GM18907 (cell line): ENCODE measurements around the gene CREB5.
A peak's percentile ranks its signal among the peaks of the same experiment; 100 is the strongest.

ENCODE experiments used
- ATAC-seq: cut with Tn5 transposase; IDR thresholded peaks from one replicate; pipeline ENCODE4 v1.9.1; 2021; ENCODE audit warnings: mild to moderate bottlenecking, moderate library complexity; ENCODE audit not compliant: unreplicated experiment

The CREB5 gene

GRCh38 chr7:28474282-28474638 is 61.9 kb downstream of the CREB5 start:
- ATAC-seq, result no peak

- no peak for ATAC-seq
Observed at GRCh38 chr7:28474640-28475039, 62.3 kb downstream of the CREB5 start.

- ATAC-seq, result no peak
Observed at GRCh38 chr7:28477041-28477442, 64.7 kb downstream of the CREB5 start.

GRCh38 chr7:28478656-28479055 is 66.3 kb downstream of the CREB5 start:
- no peak for ATAC-seq

- ATAC-seq, result peak; percentile 85
Observed at GRCh38 chr7:28479507-28479947, 67.2 kb downstream of the CREB5 start.

GRCh38 chr7:28480595-28480994 is 68.3 kb downstream of the CREB5 start:
- no peak for ATAC-seq

GRCh38 chr7:28481091-28481926 is 69.0 kb downstream of the CREB5 start:
- ATAC-seq, result peak; percentile 71

- ATAC-seq, result no peak
Observed at GRCh38 chr7:28483112-28483511, 70.8 kb downstream of the CREB5 start.

GRCh38 chr7:28483908-28484605 is 71.7 kb downstream of the CREB5 start:
- ATAC-seq, result no peak

- no peak for ATAC-seq
Observed at GRCh38 chr7:28484606-28484935, 72.3 kb downstream of the CREB5 start.

GRCh38 chr7:28487487-28487886 is 75.2 kb downstream of the CREB5 start:
- ATAC-seq, result no peak

- ATAC-seq, result no peak
Observed at GRCh38 chr7:28488061-28488791, 75.9 kb downstream of the CREB5 start.

- no peak for ATAC-seq
Observed at GRCh38 chr7:28490831-28491230, 78.5 kb downstream of the CREB5 start.

- ATAC-seq, result no peak
Observed at GRCh38 chr7:28493477-28493876, 81.2 kb downstream of the CREB5 start.

- no peak for ATAC-seq
Observed at GRCh38 chr7:28497009-28497408, 84.7 kb downstream of the CREB5 start.

- ATAC-seq, result no peak
Observed at GRCh38 chr7:28498636-28499035, 86.3 kb downstream of the CREB5 start.

GRCh38 chr7:28500138-28500537 is 87.8 kb downstream of the CREB5 start:
- no peak for ATAC-seq

GRCh38 chr7:28502408-28502807 is 90.1 kb downstream of the CREB5 start:
- ATAC-seq, result no peak

- ATAC-seq, result no peak
Observed at GRCh38 chr7:28503396-28503795, 91.1 kb downstream of the CREB5 start.

GRCh38 chr7:28505014-28505413 is 92.7 kb downstream of the CREB5 start:
- ATAC-seq, result no peak

GRCh38 chr7:28505867-28506266 is 93.5 kb downstream of the CREB5 start:
- ATAC-seq, result no peak
